CD4-positive, alpha-beta T cell treated with Interleukin-17A for 1 hour (primary cell): ENCODE results near the gene ACTL6B.
"Not testable (repeated sequence)": the region's sequence is repeated elsewhere in the genome, so short reads cannot be mapped to it uniquely, and the experiment has no call there.

Experiments
- DNase-seq: peaks from one replicate; pipeline ENCODE4 v3.0.0-alpha.2; 2020

Gene ACTL6B

GRCh38 chr7:100655908-100656674 is at the start of gene ACTL6B:
TSS of gene ACTL6B (minus strand) at chr7:100656448. CDS start at chr7:100656354, 94 bp downstream.
- DNase-seq, result peak; percentile 57

DNA sequence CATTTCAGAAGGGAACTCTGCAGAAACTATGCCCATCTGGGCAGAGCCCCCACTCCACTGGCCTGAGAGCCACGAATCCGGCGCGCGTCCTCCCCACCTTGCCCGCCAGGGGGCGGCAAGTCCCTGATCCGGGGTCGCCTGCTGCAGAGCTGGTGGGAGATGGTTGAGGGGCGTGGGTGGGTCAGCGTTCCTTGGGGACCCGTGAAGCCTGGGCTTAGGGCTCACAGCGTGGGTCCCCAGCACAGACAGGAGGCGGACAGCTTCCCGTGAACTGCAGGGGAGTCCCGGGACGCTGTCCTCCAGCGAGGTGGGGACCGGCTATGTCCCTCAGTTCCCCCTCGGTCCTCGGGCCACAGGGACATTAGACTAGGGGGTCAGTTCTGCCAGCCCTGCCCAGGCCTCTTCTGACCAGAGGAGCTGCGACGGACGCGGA is 49.1 kb upstream of the ACTL6B start:
- peak; percentile 74 for DNase-seq

GRCh38 chr7:100701089-100701488 is 44.8 kb upstream of the ACTL6B start:
- DNase-seq, result not testable (repeated sequence)

DNA sequence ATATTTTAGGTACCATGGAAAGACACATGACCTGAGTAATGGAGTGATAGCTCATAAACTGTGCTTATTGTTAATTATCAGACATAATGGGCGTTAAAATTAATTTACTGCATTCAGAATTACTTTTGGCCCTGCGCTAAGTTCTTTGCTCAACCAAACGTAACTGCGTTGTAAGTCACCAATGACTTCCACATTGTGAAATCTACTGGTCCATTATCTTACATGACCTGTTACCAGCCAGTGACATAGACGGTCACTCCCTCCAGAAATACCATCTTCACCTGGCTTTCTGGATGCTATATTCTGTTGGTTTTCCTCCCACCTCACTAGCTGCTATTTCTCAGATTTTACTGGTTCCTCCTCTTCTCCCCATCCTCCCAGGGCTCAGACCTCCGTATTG is 42.8 kb upstream of the ACTL6B start:
- no peak for DNase-seq

DNA sequence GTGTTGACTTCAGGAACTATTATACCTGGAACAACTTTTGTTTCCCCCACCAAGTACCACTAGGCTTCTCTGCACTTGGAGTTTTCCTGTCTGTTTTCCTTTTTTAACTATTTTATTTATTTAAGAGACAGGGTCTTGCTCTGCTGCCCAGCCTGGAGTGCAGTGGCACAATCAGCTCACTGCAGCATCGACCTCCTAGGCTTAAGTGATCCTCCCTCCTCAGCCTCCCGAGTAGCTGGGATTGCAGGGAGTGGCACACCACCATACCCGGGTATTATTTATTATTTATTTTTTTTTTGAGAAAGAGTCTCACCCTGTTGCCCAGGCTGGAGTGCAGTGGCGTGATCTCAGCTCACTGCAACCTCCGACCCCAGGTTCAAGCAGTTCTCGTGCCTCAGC is 39.9 kb upstream of the ACTL6B start:
- no peak for DNase-seq

GRCh38 chr7:100694098-100694745 is 38.0 kb upstream of the ACTL6B start, which contains the start of gene GIGYF1:
TSS of gene GIGYF1 (minus strand) at chr7:100694250. CDS start at chr7:100688238, 6,012 bp downstream.
- peak; percentile 73 for DNase-seq

DNA sequence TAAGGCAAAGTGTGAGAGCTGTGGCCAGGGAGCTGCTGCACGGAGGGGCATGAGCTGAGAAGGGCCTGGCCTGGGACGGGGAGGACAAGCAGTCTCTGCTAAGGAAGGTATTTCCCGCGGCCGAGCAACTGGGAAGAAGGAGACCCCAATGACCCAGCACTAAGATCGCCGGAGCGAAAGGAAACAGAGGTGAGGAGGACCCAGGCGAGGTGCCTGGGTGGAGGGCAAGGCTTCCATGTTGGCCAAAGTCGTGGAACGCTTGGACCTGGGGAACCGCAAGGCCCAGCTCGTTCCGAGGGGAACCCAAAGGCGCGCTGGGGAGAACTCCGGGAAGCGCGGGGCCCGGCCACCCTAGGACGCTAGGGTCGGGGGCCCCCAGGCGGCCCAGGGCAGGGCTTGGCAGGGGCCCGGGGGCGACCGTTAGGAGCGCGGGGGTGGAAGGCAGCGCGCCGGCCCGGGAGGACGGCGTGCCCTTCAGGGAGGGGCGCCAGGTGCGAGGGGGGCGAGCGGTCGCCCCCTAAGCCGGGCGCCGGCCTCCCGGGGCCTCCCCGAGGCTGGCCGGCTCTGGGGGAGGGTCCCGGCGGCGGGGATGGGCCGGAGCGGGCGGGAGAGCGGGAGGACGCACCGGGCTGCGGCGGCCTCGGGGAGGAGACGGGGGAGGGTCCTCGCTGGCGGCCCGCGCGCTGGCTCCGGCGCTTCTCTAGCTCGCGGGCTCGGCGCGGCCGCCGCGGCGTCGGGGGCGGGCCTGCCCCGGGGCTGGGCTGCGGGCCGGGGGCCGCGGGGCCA is 37.3 kb upstream of the ACTL6B start:
- no peak for DNase-seq

DNA sequence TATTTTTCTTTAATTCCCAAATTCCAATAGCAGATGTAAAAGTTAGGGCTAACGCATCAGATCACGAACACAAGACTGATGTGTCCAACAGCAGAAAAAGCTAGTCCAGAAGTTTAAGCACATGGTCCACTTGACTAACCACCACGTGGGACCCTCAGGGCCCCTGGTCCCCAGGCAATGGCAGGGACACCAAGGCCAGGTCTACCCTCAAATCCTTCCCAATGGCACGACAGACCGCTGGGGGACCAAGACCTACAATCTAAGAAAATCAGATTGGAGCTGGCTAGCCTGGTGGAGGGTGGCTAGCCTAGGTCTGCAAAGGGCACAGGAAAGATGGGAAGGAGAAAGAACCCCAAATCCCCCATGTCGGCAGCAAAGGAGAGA is 36.3 kb upstream of the ACTL6B start:
- no peak for DNase-seq

DNA sequence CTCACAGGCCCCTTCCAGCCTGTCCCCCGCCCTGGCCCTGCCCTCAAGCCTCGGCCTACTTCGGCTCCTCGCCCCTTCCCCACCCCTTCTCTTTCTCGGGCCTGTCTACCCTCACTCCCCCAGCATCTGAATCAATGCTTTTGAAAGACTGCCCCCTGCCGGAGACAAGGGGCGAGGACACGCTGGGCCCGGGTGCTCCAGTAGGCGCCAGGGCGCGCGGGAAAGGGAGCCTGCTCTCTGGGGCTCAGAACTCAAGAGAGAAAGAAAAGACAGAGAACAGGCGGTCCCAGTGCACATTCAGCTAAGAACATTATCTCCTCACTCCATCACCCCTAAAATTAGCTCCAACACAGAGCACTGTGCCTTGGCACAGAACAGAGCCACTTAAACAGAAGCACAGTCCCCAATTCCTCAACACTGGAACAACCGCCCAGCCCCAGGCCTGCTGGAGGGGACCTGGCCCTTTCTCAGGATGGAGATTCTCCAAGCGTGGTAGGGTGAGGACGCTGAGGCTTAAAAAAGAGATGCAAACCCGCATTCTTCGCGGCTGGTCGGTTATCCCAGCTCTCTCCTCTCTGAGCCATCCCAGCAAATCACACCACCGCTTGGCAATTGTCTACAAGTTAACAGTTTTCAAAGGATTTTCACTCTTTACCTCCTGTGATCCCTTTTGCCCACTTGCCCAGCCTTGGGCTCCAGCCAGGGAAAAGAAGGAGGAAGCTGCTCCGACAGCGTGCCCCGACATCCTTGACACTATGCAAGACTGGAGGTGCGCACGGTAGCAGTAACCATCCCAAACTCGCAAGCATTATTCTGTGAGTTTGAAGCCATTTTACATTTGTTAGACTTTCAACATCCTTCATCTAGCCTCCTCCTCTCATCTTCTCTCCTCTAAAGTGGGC is 35.7 kb upstream of the ACTL6B start:
- peak; percentile 87 for DNase-seq

DNA sequence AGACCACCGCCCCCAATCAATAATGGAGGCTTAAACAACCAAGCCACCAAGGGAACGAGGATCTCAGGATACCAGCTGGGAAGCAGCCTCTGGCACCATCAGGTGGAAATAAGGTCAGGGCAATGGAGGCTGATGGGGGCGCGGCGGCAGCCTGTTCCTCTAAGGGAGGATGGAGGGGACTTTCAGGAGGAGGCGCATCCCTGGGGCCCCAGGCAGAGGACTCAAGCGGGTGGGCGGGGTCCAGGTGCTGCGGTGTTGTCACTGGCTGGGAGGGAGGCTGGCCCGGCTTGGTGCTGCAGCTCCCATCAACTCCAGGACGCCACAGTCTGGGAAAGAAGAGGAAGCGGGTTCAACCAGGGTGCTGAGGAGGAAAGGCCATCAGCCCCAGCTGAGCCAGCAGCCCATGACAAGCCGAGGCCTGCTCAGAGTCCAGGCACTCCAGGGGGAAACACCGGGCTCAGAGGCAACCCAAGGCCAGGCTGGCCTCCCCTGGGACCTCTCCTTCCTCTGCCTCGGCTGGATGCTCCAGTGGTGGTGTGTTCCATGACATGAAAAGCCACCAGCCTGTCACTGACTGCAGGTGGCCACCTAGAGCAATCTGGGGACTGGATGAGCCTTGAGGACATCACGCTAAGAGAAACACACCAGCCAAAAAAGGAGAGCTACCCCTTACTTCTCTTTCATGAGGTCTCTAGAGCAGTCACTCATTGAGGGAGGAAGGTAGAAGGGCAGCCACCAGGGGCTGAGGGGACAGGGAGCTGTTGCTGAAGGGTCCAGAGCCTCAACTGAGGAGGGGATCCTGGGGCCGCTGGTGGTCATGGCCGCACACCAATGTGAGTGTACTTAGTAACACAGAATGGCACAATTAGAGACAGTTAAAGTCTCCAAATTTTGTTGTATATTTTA is 33.2 kb upstream of the ACTL6B start:
- no peak for DNase-seq

DNA sequence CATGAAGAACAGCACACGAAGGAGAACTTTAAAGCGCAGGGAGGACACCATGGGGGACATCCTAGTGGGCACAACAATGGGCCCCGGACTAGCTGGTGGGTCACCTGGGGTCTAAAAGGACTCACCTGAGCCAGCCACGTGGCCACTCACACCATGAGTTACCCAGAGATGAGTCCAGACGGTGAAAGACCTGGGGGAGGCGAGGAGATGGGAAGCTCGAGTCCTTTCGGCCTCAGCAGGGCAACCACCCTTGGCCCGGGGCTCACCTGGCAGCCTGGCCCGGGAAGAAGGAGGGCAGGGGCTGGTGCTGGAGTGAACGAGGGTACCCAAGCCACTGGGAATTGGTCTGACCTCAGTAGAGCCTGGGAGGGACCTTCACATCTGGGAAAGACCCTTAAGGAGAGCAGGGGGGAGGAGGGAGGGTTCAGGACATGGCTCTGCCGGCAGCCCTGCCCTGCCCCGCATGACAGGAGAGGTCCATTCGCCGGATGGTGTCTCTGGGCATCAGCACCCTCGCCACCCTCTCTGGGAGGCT is 32.1 kb upstream of the ACTL6B start:
- no peak for DNase-seq

DNA sequence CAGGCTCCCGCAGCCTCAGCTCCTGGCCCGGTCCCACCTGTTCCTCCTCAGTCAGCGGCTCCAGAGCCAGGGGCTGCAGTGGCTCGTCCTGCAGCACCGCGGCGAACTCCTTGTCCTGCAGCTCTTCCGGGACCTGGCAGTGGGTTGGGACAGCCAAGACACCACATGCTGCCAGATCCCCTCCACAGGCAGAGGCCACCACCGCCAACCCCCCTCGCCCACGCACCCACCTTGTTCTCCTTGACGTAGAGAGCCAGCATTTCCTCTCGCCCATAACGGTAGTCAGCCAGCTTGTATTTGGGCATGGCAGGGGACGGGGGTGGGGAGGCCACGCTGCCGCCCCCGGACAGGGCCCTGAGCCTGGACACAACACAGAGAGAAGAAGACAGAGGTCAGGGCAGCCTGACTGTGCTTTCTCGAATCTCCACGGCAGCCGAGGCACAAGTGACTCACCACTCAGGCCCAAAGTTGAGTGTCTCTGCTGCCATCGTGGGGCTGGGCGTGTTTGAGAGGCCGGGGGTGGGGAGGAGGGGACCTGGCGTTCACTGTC is 31.6 kb upstream of the ACTL6B start:
- no peak for DNase-seq

DNA sequence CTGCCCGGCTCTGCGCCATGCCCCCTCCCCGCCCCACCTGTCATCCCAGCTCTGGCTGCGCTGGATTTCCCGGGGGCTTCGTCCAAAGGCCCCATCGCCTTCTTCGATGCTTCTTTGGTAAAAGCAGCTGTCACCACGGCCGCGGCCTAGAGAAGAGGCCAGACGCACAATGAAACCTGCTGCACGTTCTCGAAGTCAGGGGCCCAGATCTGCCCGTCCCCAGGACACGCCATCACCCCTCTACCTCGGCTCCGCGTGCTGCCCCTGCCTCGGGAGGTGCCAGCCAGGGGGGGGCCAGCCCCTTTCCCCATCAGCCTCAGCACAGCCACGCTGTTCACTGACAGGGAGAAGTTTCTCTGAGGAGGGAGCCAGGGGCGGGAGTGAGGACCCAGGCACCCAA is 31.0 kb upstream of the ACTL6B start:
- DNase-seq, result no peak

- no peak for DNase-seq
These were observed 30.6 kb upstream of the ACTL6B start for GRCh38 chr7:100686822-100687211.

GRCh38 chr7:100686201-100686821 is 30.1 kb upstream of the ACTL6B start:
- DNase-seq, result no peak

- DNase-seq, result no peak
These were observed 29.4 kb upstream of the ACTL6B start for GRCh38 chr7:100685631-100686145.

DNA sequence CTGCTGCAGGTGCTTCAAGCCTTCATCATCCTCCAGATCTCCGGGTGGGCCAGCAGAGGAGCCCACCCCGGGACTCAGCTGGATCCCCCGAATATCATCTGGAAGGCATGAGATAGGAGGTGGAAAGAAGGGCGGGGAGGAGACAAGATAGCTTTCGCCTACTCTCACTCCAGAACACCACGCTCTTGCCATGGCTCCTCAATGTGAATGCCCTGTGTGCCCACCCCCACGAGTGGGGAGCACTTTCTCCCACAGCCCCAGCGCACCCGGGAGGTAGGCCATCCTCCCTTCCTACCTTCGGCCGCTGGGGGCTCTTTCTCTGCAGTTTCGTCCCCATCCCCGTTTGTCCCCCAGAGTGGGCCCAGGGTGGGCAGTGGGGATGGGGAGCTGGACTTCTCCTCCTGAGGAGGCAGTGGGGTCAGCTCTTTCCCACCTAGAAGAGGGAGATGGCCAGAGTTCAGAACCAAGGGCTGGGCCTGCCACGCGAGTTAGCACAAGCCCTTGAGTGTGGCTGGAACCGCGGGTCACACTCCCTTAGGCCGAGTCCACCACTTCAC is 28.9 kb upstream of the ACTL6B start:
- no peak for DNase-seq

DNA sequence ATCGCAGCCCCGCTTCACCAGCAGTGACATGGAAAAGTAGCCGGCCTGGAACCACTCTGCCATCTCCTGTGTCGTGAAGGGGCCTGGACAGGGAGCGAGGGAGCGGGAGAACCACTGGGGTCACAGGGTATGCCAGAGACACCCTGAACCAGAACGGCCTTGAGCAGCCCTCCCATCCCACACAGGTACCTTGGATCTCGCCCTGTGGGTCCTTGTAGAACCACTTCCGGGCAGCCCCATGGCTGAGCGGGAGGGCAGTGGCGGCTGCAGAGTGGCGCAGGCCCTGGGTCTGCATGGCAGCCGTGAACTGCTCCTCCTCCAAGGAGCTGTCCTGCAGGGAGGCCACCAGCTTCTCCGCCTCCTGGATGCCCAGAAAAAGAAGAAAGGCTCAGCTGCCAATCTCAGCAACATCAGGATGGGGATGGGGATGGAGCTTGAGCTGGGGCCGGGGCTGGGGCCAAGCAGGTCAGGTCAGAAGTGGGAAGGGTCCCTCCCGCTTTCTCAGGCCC is 28.3 kb upstream of the ACTL6B start:
- no peak for DNase-seq
